ENCODE data around the gene APAF1.

- TF ChIP-seq CTCF (IDR thresholded peaks at IDR 0.05) (no peak), EP300 (IDR thresholded peaks at IDR 0.05; ENCODE audit: low read depth) (no peak)
These were observed 29.8 kb downstream of the APAF1 start for GRCh38 chr12:98674841-98675240.
